ENCODE results near the gene PGM2L1.

Gene PGM2L1

DNA sequence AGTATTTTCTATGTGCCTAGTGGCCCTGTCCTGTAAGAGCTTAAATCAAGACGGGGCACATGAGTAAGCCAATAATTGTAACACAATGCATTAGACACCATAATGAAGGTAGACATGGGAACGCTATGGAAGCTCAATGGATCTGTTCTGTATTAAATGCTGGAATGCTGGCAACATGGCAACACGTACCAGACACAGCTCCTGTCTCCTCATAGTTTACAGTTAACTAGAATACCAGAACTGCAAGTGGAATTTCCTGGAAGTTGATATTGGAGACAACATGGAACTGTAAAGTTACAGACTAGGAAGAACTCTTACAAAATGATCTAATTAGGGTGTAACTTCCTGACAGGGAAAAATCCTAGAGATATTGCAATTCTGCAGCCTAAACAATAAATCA lies 99.2 kb downstream of the PGM2L1 start:
- no peak for TF ChIP-seq CTCF (IDR thresholded peaks at IDR 0.05)

- no peak for TF ChIP-seq CTCF (IDR thresholded peaks at IDR 0.05)
Observed at GRCh38 chr11:74297484-74297883, 100.7 kb downstream of the PGM2L1 start.

- TF ChIP-seq CTCF (IDR thresholded peaks at IDR 0.05): no peak
Observed at GRCh38 chr11:74288911-74289310, 109.3 kb downstream of the PGM2L1 start.

DNA sequence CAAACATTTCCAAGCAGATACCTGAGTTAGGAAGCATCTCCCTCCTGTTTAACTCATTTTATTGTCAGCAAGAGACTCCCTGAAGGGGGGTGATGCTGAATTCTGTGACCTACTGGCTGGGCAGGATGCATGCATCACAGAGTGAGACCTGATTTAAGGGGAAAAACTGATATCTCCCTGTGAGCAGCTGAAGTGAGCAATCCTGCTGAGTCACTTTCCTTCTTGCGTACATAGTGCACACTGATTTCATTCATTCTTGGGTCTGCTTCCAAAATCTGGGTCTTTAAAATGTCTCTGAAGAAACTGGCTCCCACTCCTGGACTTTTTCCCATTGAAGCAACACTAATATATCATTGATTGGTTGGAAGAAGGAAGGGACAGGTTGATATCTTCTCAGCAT lies 110.1 kb downstream of the PGM2L1 start:
- no peak for TF ChIP-seq CTCF (IDR thresholded peaks at IDR 0.05)

DNA sequence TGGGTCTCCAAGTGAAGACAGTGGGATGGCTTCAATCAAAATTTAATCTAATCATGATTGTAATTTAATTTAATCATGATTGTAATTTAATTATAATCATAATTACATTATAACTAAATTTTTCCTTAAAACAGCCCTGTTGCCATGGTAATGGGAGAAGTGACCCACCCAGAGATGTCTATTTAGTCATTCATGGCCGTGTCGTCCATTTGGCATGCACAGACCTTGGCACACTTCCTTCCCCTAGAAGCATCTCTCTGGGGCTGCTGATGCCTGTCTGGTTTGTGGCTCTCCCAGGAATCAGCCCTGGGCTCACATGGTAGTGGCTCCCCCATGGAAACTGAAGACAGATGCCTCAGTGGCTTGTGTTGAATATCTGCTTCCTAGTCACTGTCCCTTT lies 113.8 kb downstream of the PGM2L1 start:
- no peak for TF ChIP-seq CTCF (IDR thresholded peaks at IDR 0.05)

GRCh38 chr11:74283580-74284180 lies 114.6 kb downstream of the PGM2L1 start:
- no peak for TF ChIP-seq CTCF (IDR thresholded peaks at IDR 0.05)

- TF ChIP-seq CTCF (IDR thresholded peaks at IDR 0.05): no peak
Observed at GRCh38 chr11:74282914-74283371, 115.3 kb downstream of the PGM2L1 start.

- TF ChIP-seq CTCF (IDR thresholded peaks at IDR 0.05): no peak
Observed at GRCh38 chr11:74282421-74282820, 115.8 kb downstream of the PGM2L1 start.

Measured in LNCAP (cell line).